Endothelial cell of umbilical vein (primary cell): ENCODE measurements around the gene IGSF3. TPM values are rescaled to one million over a fixed set of nuclear protein-coding genes. Genes with fewer than 3 reads are reported as not detected.

ENCODE experiments used
- BruUV-seq: library from RNA; stranded (reverse); fragments of 400-500 nt; replicated peaks from 2 replicates; lab custom pipeline; 2021; lab: Mats Ljungman, UMichigan
- CTCF ChIA-PET: fragments of 300-600, 350-600 bp; sonication (Branson Sonifier 250); formaldehyde crosslinking; loops from one replicate; lab custom pipeline; 2021; ENCODE audit warnings: antibody characterized with exemption, inconsistent platforms; lab: Charles Lee
- POLR2A ChIA-PET: fragments of 300-600, 350-600 bp; sonication (Branson Sonifier 250); formaldehyde crosslinking; loops from one replicate; lab custom pipeline; 2021; ENCODE audit warnings: antibody characterized with exemption, inconsistent platforms; lab: Charles Lee
- DNase-seq: peaks from one replicate; pipeline ENCODE4 v3.0.0-alpha.2; 2011; ENCODE audit warnings: low read depth, low spot score
- FAIRE-seq: peaks from 2 replicates; lab custom pipeline; 2011; peaks lifted over from hg19 to GRCh38; lab: Jason Lieb, UNC
- H2AFZ ChIP-seq: 2 replicates; pipeline ENCODE4 v1.6.0; 2012; ENCODE audit warnings: low read depth, low read length, control low read depth, inconsistent platforms
- H3K27ac ChIP-seq: 2 replicates; pipeline ENCODE4 v1.5.1; 2011; ENCODE audit warnings: low read depth, mild to moderate bottlenecking, control low read depth, low read length, moderate library complexity; ENCODE audit not compliant: insufficient read depth
- H3K27me3 ChIP-seq, 2 experiments: 2 replicates each; pipeline versions ENCODE4 v1.6.0 to v1.6.1; 2011; ENCODE audit warnings: low read length in 2 of 2, mixed read lengths in 1 of 2; ENCODE audit not compliant: control insufficient read depth in 2 of 2, insufficient read depth in 2 of 2
- H3K36me3 ChIP-seq, 2 experiments: 2 replicates in 1 of 2; 3 replicates in 1 of 2; pipeline ENCODE4 v1.5.1; 2011; ENCODE audit warnings: low read length in 2 of 2, mild to moderate bottlenecking in 1 of 2, moderate library complexity in 1 of 2; ENCODE audit not compliant: control insufficient read depth in 2 of 2, insufficient read depth in 2 of 2; ENCODE audit errors: extremely low read depth in 1 of 2
- H3K4me1 ChIP-seq: 3 replicates; pipeline ENCODE4 v1.5.1; 2011; ENCODE audit warnings: mild to moderate bottlenecking, low read length; ENCODE audit not compliant: control insufficient read depth, insufficient read depth; ENCODE audit errors: extremely low read depth
- H3K4me2 ChIP-seq: 2 replicates; pipeline ENCODE4 v1.6.1; 2011; ENCODE audit warnings: low read length, control low read depth, mixed read lengths; ENCODE audit not compliant: insufficient read depth
- H3K4me3 ChIP-seq, 3 experiments: fragments of 200-600 bp in 1 of 3; sonication (generic), shearing (Covaris generic) in 1 of 3; replicated peaks in 1 of 3; 2 replicates each; pipeline ENCODE4 v1.5.1; 2011 to 2016; ENCODE audit warnings: control low read depth in 3 of 3, low read length in 3 of 3, mild to moderate bottlenecking in 2 of 3, inconsistent platforms in 1 of 3, low read depth in 1 of 3, moderate library complexity in 1 of 3; ENCODE audit not compliant: insufficient read depth in 1 of 3
- H3K79me2 ChIP-seq: 2 replicates; pipeline ENCODE4 v1.6.0; 2012; ENCODE audit warnings: low read length, inconsistent platforms; ENCODE audit not compliant: control insufficient read depth, insufficient read depth
- H3K9ac ChIP-seq: replicated peaks from 2 replicates; pipeline ENCODE3; 2011; ENCODE audit warnings: low read length, control low read depth; ENCODE audit not compliant: insufficient read depth; ENCODE audit errors: extremely low read depth
- H3K9me1 ChIP-seq: replicated peaks from 3 replicates; pipeline ENCODE4 v1.6.0; 2011; ENCODE audit warnings: mild to moderate bottlenecking, low read length; ENCODE audit not compliant: control insufficient read depth, insufficient read depth; ENCODE audit errors: extremely low read depth
- H3K9me3 ChIP-seq: replicated peaks from 2 replicates; pipeline ENCODE4 v1.5.1; 2012; ENCODE audit warnings: low read length, inconsistent platforms; ENCODE audit not compliant: control insufficient read depth, insufficient read depth
- H4K20me1 ChIP-seq: replicated peaks from 2 replicates; pipeline ENCODE3; 2011; ENCODE audit warnings: mild to moderate bottlenecking, low read length; ENCODE audit not compliant: control insufficient read depth, insufficient read depth; ENCODE audit errors: extremely low read depth
- CTCF ChIP-seq, 2 donors: IDR thresholded peaks; 1 replicate in 1 of 2; 2 replicates in 1 of 2; pipeline ENCODE4 v1.5.1; 2011; ENCODE audit warnings: low read length in 2 of 2, mild to moderate bottlenecking in 2 of 2, moderate library complexity in 2 of 2, control low read depth in 1 of 2, inconsistent platforms in 1 of 2, low read depth in 1 of 2; ENCODE audit not compliant: insufficient read depth in 1 of 2; ENCODE audit errors: extremely low read depth in 1 of 2
- EZH2 ChIP-seq: IDR thresholded peaks from 2 replicates; pipeline ENCODE4 v1.6.1; 2012; ENCODE audit warnings: borderline replicate concordance, low read depth, mild to moderate bottlenecking, moderate library complexity, low read length, inconsistent platforms; ENCODE audit not compliant: severe bottlenecking
- FOS ChIP-seq: IDR thresholded peaks from 2 replicates; pipeline ENCODE4 v1.6.1; 2011; ENCODE audit warnings: mild to moderate bottlenecking, low read length, moderate library complexity, borderline replicate concordance; ENCODE audit not compliant: insufficient read depth
- GATA2 ChIP-seq: IDR thresholded peaks from 2 replicates; pipeline ENCODE4 v1.7.0; 2011; ENCODE audit warnings: low read depth, mild to moderate bottlenecking, moderate library complexity, mixed read lengths, low read length; ENCODE audit not compliant: insufficient read length, insufficient read depth
- JUN ChIP-seq: IDR thresholded peaks from 2 replicates; pipeline ENCODE4 v1.6.1; 2011; ENCODE audit warnings: borderline replicate concordance, low read depth; ENCODE audit not compliant: insufficient read length, insufficient read depth
- MAX ChIP-seq: IDR thresholded peaks from 2 replicates; pipeline ENCODE4 v1.6.1; 2011; ENCODE audit not compliant: insufficient read depth, insufficient read length
- MYC ChIP-seq: IDR thresholded peaks from one replicate; pipeline ENCODE4 v1.6.1; 2011; ENCODE audit warnings: mild to moderate bottlenecking, low read depth, low read length
- POLR2A ChIP-seq: IDR thresholded peaks from 2 replicates; pipeline ENCODE4 v1.6.1; 2012; ENCODE audit warnings: low read depth, mild to moderate bottlenecking, control low read depth, low read length
- POLR2AphosphoS5 ChIP-seq: IDR thresholded peaks from 2 replicates; pipeline ENCODE4 v1.6.1; 2012; ENCODE audit warnings: low read depth, mild to moderate bottlenecking, control low read depth, low read length, moderate library complexity; ENCODE audit not compliant: insufficient read depth
- dilution Hi-C: fragments of 300-500 bp; cut with MboI; formaldehyde crosslinking; loops from one replicate; pipeline ENCODE4 v1.15.0; 2019; ENCODE audit warnings: low sequenced_read_pairs; ENCODE audit not compliant: extremely low pct_ligation_motif_present
- intact Hi-C: fragments of 100-400 bp; cut with micrococcal nuclease; formaldehyde crosslinking; loops from one replicate; pipeline ENCODE4 v1.10.0; 2022
- polyA plus RNA-seq, 4 experiments: library from polyadenylated mRNA; depleted of rRNA in 3 of 4; stranded (reverse) in 3 of 4; unstranded in 1 of 4; fragments of >200 nt; gene quantifications; 2 replicates each; pipeline versions ENCODE4 v1.2.1 to v1.2.3, GENCODE V29; 2011 to 2012; ENCODE audit warnings: missing spikeins in 1 of 4
- total RNA-seq: library from RNA; stranded (reverse); gene quantifications from 2 replicates; pipeline ENCODE4 v1.2.3, GENCODE V29; 2021

The IGSF3 gene
- total and polyA plus RNA-seq, 2 donors (not counting 3 experiments of a cell fraction or from before 2014, with no cell fraction given) = 0.63 to 2.2 TPM

GRCh38 chr1:116712510-116712909 is 45.0 kb upstream of the IGSF3 start:
- no peaks in the 10 kb centered on the region for H3K36me3 ChIP-seq
- H4K20me1 ChIP-seq = no peaks in the 10 kb centered on the region
- H3K4me2 ChIP-seq = no peak overlapping the region
- no TSS peak for BruUV-seq
- no peak overlapping the region for H3K27ac ChIP-seq
- no peaks in the 10 kb centered on the region for H3K9me1 ChIP-seq
- H2AFZ ChIP-seq = no peak overlapping the region
- no peaks in the 10 kb centered on the region for H3K79me2 ChIP-seq
- H3K27me3 ChIP-seq = no peaks in the 10 kb centered on the region
- dilution Hi-C loops = no loop called here
- no peaks in the 10 kb centered on the region for H3K9me3 ChIP-seq
- H3K9ac ChIP-seq = no peak overlapping the region
- intact Hi-C loops = no loop called here
- POLR2A ChIA-PET = no interaction called here
- CTCF ChIA-PET = no interaction called here
- H3K4me3 ChIP-seq = no peak overlapping the region
- TF ChIP-seq FOS (no peak), EZH2 (no peak), GATA2 (no peak), JUN (no peak), MYC (no peak), POLR2A (no peak), CTCF (IDR thresholded peaks at IDR 0.05; ENCODE audit: extremely low read depth in 1 of 2, insufficient read depth in 1 of 2, low read depth in 1 of 2, low read length in 2 of 2) (no peak), POLR2AphosphoS5 (no peak), MAX (no peak)
- DNase-seq (no peak), FAIRE-seq (no peak)
- H3K4me1 ChIP-seq = no peaks in the 10 kb centered on the region
